Measurements from ENCODE around the gene TMEM179B. TPM values are rescaled to one million over a fixed set of nuclear protein-coding genes. Genes with fewer than 3 reads are reported as not detected.
A peak's percentile ranks its signal among the peaks of the same experiment; 100 is the strongest.

TMEM179B gene
- polyA plus RNA-seq, 1 donor (not counting 4 experiments of a cell fraction or from before 2014, with no cell fraction given): 35.4 TPM

GRCh38 chr11:62792202-62792575 is 5.0 kb downstream of the TMEM179B start:
- DNase-seq (ENCODE audit: low read depth, low spot score) (no peak), FAIRE-seq (no peak)
- peak overlapping the region; percentile 70 for H3K4me2 ChIP-seq (ENCODE audit: control insufficient read depth, extremely low read depth, insufficient read depth, low read depth, low read length)
- H3K4me3 ChIP-seq (ENCODE audit: control insufficient read depth in 2 of 3, extremely low read depth in 1 of 3, insufficient read depth in 2 of 3, low read depth in 1 of 3, low read length in 3 of 3): peak overlapping the region in 2 of 3 experiments; percentile 86 to 87
- H3K9ac ChIP-seq (ENCODE audit: control insufficient read depth, extremely low read depth, insufficient read depth, low read length): peak overlapping the region; percentile 84
- no peaks in the 10 kb centered on the region for H4K20me1 ChIP-seq (ENCODE audit: control insufficient read depth, extremely low read depth, insufficient read depth, low read length)
- no peaks in the 10 kb centered on the region for H3K9me3 ChIP-seq (ENCODE audit: control insufficient read depth, low read depth, low read length)
- TF ChIP-seq CTCF (optimal IDR thresholded peaks at IDR 0.05 in 1 of 3, IDR thresholded peaks at IDR 0.05 in 1 of 3, conservative IDR thresholded peaks at IDR 0.05 in 1 of 3; ENCODE audit: extremely low read depth in 1 of 3, insufficient read depth in 2 of 3, low read length in 3 of 3) (no peak), EZH2 (IDR thresholded peaks at IDR 0.05; ENCODE audit: low read length) (no peak)
- H3K79me2 ChIP-seq (ENCODE audit: control insufficient read depth, insufficient read depth, low read length): peaks cover 38% of the 10 kb centered on the region
- no peak overlapping the region for H2AFZ ChIP-seq (ENCODE audit: control insufficient read depth, low read length)
- dilution Hi-C loops (cut with MboI; ENCODE audit: extremely low pct_ligation_motif_present, low sequenced_read_pairs): no loop called here
- H3K4me1 ChIP-seq (ENCODE audit: control insufficient read depth, extremely low read depth, insufficient read depth, low read length): peaks cover 25% of the 10 kb centered on the region
- H3K27me3 ChIP-seq (ENCODE audit: control insufficient read depth, extremely low read depth, insufficient read depth, low read length): no peaks in the 10 kb centered on the region
- H3K27ac ChIP-seq (ENCODE audit: control insufficient read depth, insufficient read depth, low read length): peak overlapping the region; percentile 71
- H3K36me3 ChIP-seq (ENCODE audit: control insufficient read depth in 2 of 2, extremely low read depth in 1 of 2, insufficient read depth in 2 of 2, low read length in 2 of 2): peaks cover 18 to 51% of the 10 kb centered on the region in 2 experiments
- no peaks in the 10 kb centered on the region for H3K9me1 ChIP-seq (ENCODE audit: control insufficient read depth, extremely low read depth, insufficient read depth, low read length)

- no peaks in the 10 kb centered on the region for H4K20me1 ChIP-seq (ENCODE audit: control insufficient read depth, extremely low read depth, insufficient read depth, low read length)
- no peak overlapping the region for H2AFZ ChIP-seq (ENCODE audit: control insufficient read depth, low read length)
- no peak overlapping the region for H3K27ac ChIP-seq (ENCODE audit: control insufficient read depth, insufficient read depth, low read length)
- H3K27me3 ChIP-seq (ENCODE audit: control insufficient read depth, extremely low read depth, insufficient read depth, low read length): no peaks in the 10 kb centered on the region
- peaks cover 24% of the 10 kb centered on the region for H3K79me2 ChIP-seq (ENCODE audit: control insufficient read depth, insufficient read depth, low read length)
- H3K4me1 ChIP-seq (ENCODE audit: control insufficient read depth, extremely low read depth, insufficient read depth, low read length): peaks cover 20% of the 10 kb centered on the region
- H3K36me3 ChIP-seq (ENCODE audit: control insufficient read depth in 2 of 2, extremely low read depth in 1 of 2, insufficient read depth in 2 of 2, low read length in 2 of 2): peaks cover 27 to 62% of the 10 kb centered on the region in 2 experiments
- no peaks in the 10 kb centered on the region for H3K9me3 ChIP-seq (ENCODE audit: control insufficient read depth, low read depth, low read length)
- dilution Hi-C loops (cut with MboI; ENCODE audit: extremely low pct_ligation_motif_present, low sequenced_read_pairs): no loop called here
- H3K9ac ChIP-seq (ENCODE audit: control insufficient read depth, extremely low read depth, insufficient read depth, low read length): no peak overlapping the region
- H3K9me1 ChIP-seq (ENCODE audit: control insufficient read depth, extremely low read depth, insufficient read depth, low read length): no peaks in the 10 kb centered on the region
- DNase-seq (ENCODE audit: low read depth, low spot score): no peak
- no peak overlapping the region for H3K4me3 ChIP-seq (ENCODE audit: control insufficient read depth in 2 of 3, extremely low read depth in 1 of 3, insufficient read depth in 2 of 3, low read depth in 1 of 3, low read length in 3 of 3)
- no peak for FAIRE-seq
- TF ChIP-seq CTCF (optimal IDR thresholded peaks at IDR 0.05 in 1 of 3, IDR thresholded peaks at IDR 0.05 in 1 of 3, conservative IDR thresholded peaks at IDR 0.05 in 1 of 3; ENCODE audit: extremely low read depth in 1 of 3, insufficient read depth in 2 of 3, low read length in 3 of 3): no peak
- no peak for TF ChIP-seq EZH2 (IDR thresholded peaks at IDR 0.05; ENCODE audit: low read length)
- H3K4me2 ChIP-seq (ENCODE audit: control insufficient read depth, extremely low read depth, insufficient read depth, low read depth, low read length): no peak overlapping the region
Measured at GRCh38 chr11:62794201-62794775, 7.1 kb downstream of the TMEM179B start.
